GM21737 (cell line): ENCODE data around the gene PITPNM3.

Experiments
- ATAC-seq: cut with Tn5 transposase; IDR thresholded peaks from one replicate; pipeline ENCODE4 v1.9.1; 2021; ENCODE audit warnings: mild to moderate bottlenecking, moderate library complexity; ENCODE audit not compliant: unreplicated experiment

PITPNM3 gene

DNA sequence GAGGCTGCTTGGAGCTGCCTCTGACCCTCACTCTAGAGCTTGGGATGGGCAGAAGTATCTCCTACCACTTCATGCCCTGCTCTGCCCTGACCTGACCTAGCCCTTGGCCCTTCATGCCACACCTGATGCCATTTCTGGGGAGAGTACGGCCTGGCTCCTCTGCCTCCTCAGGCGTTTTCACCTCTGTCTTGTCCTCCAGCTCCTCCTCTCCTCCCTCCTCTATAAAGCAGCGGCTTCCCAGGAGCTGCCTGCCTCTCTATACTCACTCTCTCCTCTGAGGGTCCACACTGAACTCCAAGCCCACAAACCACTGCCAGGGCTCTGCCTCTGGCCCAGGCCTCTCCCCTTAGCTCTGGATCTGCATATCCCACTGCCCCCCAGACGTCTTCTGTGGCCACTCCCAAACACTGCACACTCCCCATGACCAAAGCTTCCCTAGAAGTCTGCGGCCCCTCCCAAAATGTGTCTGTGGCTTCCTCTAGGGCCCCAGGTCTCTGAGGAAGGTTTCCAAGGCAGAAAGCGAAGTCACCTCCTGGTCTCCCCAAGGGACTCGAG lies 52.6 kb downstream of the PITPNM3 start:
- ATAC-seq = no peak

DNA sequence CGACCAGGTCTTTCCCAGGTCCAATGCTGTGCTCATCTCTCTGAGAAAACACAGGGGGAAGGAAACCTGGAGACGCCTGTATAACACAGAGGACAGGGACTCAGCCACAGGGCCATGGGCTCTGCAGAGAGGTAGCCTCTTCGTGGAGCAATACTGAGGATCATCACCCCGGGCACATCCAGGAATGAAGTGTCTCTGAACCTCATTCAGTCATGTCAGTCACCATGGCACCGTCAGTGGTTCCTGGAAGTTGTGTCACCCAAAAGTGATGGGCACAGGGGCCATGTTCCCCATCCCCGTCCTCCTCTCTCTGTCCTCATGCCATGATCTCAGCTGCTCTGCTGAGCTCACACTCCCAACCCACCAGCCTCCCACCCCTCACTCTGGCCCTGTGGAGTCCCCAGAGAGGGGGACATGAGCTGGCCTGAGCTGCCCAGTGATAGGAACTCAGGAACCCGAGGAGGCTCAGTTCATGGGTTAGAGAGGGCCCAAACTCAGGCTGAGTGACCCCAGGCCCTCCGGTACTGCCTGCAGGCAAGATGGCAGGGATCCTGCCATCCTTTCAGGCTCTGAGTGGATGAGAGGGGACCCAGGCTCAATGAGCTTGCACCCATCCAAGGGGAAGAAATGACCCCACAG lies 53.4 kb downstream of the PITPNM3 start:
- no peak for ATAC-seq

- ATAC-seq = no peak
These were observed 54.2 kb downstream of the PITPNM3 start for GRCh38 chr17:6502142-6502541.

GRCh38 chr17:6501359-6501758 lies 55.0 kb downstream of the PITPNM3 start:
- ATAC-seq = no peak

- ATAC-seq = no peak
These were observed 57.3 kb downstream of the PITPNM3 start for GRCh38 chr17:6498901-6499540.

DNA sequence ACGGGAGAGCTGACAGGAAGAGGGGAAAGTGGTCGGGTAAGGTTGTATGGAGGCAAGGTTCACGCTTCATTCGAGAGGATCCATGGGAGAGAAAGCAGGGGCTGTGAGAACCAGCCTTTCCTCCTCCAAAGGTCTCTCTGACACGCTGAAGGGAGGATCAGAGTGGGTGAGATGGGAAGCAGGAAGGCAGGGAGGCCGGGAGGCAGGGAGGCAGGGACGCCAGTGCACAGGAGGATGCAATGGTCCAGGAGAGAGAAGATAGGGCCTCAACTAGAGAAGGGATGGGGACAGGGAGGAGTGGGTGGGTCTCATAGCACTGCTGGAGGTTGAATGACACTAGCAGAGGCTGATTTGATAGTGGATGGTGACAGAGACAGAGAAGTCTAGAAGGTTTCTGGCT lies 58.0 kb downstream of the PITPNM3 start:
- ATAC-seq = no peak

GRCh38 chr17:6497496-6498221 lies 58.7 kb downstream of the PITPNM3 start:
- ATAC-seq = no peak

DNA sequence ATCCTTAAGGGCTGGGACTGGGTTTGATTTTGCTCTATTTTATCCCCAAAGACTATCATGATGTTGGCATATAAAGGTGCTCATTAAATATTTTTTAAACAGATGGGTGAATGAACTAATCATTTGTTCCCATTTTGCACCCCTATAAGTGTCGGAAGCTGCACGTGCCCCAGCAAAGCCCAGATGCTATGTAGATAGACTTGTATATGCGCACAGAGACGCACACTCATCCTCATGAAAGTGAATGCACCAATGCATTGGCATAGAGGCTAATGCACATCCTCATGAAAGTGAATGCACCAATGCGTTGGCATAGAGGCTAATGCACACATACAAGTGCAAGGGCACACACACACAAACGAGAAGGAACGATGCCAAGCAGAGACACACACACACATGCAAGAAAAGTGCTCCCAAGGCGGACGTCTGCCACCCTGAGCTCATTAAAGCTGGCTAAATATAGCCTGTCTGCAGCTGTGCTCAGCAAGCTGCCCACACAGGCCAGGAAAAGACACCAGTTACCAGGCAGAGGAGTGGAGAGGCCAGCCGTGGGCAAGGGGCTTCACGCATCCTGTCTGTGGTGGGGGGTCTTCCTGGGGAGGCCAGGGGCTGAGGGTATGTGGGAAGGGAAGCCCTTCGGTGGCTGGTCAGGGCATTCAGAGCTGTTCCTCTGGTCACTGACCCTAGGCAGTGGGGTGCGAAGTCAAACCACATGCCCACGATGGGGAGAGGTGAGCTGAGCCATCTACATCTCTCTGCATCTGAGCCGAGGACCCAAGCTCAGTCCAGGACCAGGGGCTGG lies 59.5 kb downstream of the PITPNM3 start:
- ATAC-seq = no peak

DNA sequence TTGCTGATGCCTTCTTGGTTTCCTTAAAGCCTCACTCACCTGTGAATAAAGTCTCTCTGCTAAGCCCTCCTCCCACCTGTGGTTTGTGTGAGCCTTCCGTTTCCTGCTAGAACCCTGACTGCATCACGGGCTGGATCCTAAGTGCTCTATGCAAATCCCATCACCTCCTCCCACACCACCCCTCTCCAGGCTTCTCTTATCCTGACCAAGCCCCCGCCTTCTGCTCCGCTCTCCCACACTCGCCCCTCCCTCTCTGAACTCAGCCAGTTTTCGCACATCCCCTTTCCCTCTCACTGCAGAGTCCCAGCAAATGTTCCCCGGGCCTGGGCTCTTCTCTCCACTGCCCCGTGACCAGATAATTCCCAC lies 60.3 kb downstream of the PITPNM3 start:
- no peak for ATAC-seq

DNA sequence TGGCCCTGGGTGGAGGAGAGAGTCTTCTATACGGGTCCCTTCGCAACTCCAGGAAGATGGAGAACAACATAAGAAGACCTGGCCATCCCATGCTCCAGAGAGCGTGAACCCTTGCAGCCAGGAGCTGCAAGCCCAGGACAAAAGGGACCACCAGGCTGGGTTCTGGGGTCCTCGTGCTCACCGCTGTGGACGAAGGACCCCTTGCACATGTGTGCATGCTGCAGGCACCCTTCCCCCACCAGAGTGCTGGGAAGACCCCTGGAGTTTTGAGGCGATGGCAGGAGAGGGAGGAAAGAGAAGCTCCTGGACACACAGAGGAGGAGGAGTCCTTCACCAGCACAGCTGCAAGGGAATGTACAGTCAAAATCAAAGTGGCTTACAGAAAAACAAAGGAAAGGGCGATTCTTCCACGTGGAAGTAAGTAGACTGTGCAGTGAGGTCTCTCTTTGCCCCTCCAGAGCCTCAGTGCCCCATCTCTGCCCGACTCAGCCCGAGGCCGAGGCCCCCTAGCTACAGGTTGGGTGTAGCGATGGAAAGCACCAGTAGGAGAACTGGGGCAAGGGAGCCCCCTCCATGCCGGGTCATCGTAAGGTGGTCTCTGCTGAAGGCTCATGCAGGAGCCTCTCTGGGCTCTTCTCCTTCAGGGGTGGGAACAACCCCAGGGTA lies 60.8 kb downstream of the PITPNM3 start:
- ATAC-seq = no peak

- ATAC-seq = no peak
These were observed 62.0 kb downstream of the PITPNM3 start for GRCh38 chr17:6494239-6494941.

GRCh38 chr17:6492892-6493674 lies 63.3 kb downstream of the PITPNM3 start:
- ATAC-seq = no peak

DNA sequence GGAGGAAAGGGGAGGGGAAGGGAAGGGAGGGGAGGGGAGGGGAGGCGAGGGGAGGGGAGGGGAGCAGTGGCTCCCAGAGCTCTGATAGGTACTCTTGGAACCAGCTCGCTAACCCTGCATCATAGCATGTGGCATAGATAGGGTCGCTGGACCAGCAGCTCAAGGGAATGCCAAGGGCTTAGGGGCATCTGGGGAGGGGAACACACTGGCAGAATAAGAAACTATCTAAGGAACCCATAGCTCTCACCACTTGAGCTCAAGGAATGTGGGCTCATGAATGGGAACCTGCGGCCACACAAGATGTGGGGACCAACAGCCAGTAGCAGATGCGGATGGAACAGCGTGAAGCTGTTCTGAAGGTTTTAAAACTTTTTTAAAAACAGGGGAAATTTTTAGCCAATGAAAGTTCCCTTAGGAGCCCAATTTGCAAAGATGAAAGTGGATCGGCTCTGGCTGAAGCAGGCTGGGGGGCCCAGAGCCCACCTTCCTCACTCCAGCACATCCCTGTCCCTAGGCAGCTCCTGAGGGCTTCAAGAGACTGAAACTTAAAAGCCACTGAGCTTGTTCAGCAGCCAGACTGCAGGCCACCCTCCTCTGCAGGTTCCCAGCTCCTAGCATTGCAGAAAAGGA lies 65.2 kb downstream of the PITPNM3 start:
- no peak for ATAC-seq

GRCh38 chr17:6489016-6489550 lies 67.3 kb downstream of the PITPNM3 start:
- ATAC-seq = no peak

- ATAC-seq = no peak
These were observed 68.3 kb downstream of the PITPNM3 start for GRCh38 chr17:6488008-6488539.

- no peak for ATAC-seq
These were observed 68.9 kb downstream of the PITPNM3 start for GRCh38 chr17:6487251-6488007.

DNA sequence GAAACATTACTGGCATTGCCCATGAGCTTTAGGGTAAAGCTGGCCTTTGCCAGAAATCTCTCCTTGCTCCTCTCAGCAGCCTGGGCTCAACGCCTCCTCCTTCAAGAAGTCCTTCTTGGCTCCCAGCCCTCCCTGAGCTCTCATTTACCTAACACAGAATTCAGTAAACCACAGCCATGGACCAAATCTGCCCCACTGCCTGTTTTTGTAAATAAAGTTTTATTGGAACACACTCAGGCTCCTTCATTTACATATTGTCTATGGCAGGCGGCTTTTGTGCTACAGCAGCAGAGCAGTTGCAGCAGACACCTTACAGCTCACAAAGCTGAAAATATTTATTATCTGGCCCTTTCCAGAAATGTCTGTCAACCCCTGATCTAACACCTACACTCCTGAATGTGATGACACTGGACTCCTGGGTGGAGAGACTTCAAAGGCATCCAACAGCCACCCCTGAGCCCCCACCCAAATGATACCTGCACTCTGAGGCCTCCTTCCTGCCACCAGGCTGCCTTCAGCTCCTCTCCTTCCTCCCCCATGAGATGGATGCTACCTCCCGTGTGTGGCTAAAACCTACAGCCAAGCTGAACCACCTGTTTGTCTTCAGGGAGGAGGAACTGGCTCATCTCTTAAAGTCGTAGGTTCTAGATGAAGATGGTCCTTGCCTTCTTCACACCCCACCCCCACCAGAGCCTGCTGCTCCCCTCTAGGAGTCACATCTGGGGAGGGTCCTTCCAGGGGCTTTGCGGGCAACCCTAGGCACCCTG lies 70.5 kb downstream of the PITPNM3 start:
- ATAC-seq = no peak
